HepG2 (cell line): ENCODE results near the gene ADAM15. TPM values are rescaled to one million over a fixed set of nuclear protein-coding genes. Genes with fewer than 3 reads are reported as not detected.

Source experiments
- ATAD3A ChIP-seq: sonication (generic); formaldehyde crosslinking; IDR thresholded peaks from 2 replicates; pipeline ENCODE4 v1.4.0; 2020; ENCODE audit warnings: missing genetic modification reagents
- BCL6 ChIP-seq: IDR thresholded peaks from 2 replicates; pipeline ENCODE4 v1.6.1; 2016; ENCODE audit warnings: missing genetic modification reagents, missing compliant biosample characterization
- BRCA1 ChIP-seq: sonication (generic); formaldehyde crosslinking; IDR thresholded peaks from 2 replicates; pipeline ENCODE4 v1.4.0; 2020; ENCODE audit warnings: missing genetic modification reagents
- FOXK2 ChIP-seq: fragments of 450-650 bp; IDR thresholded peaks from 2 replicates; pipeline ENCODE4 v1.6.1; 2016
- FOXP1 ChIP-seq, 2 experiments: fragments of 450-650 bp in 1 of 2; IDR thresholded peaks; 2 replicates each; pipeline ENCODE4 v1.6.1; 2017 to 2018; ENCODE audit warnings: antibody characterized with exemption in 1 of 2
- HMG20B ChIP-seq: conservative IDR thresholded peaks from 2 replicates; pipeline ENCODE4 v1.6.1; 2016; ENCODE audit warnings: missing genetic modification reagents, missing compliant biosample characterization
- JUNB ChIP-seq: sonication (generic); formaldehyde crosslinking; IDR thresholded peaks from 2 replicates; pipeline ENCODE4 v1.8.0; 2022; ENCODE audit warnings: missing genetic modification reagents, mild to moderate bottlenecking, borderline replicate concordance
- KAT7 ChIP-seq: IDR thresholded peaks from 2 replicates; pipeline ENCODE4 v1.6.1; 2018; ENCODE audit warnings: borderline replicate concordance, missing compliant biosample characterization
- KDM4B ChIP-seq: sonication (generic); formaldehyde crosslinking; IDR thresholded peaks from 2 replicates; pipeline ENCODE4 v1.4.0; 2020; ENCODE audit warnings: missing genetic modification reagents
- MAFG ChIP-seq: sonication (generic); formaldehyde crosslinking; IDR thresholded peaks from 2 replicates; pipeline ENCODE4 v1.5.1; 2020; ENCODE audit warnings: mild to moderate bottlenecking, missing genetic modification reagents
- MNT ChIP-seq: fragments of 450-650 bp; IDR thresholded peaks from 2 replicates; pipeline ENCODE4 v1.6.1; 2016
- NFKBIZ ChIP-seq: IDR thresholded peaks from 2 replicates; pipeline ENCODE4 v1.6.1; 2018; ENCODE audit warnings: missing genetic modification reagents, missing compliant biosample characterization
- NR2F2 ChIP-seq: IDR thresholded peaks from 2 replicates; pipeline ENCODE4 v1.6.1; 2012; ENCODE audit warnings: low read depth, inconsistent platforms, borderline replicate concordance
- NR3C1 ChIP-seq: sonication (generic); formaldehyde crosslinking; IDR thresholded peaks from 2 replicates; pipeline ENCODE4 v1.4.0; 2020; ENCODE audit warnings: missing genetic modification reagents
- RAD51 ChIP-seq: fragments of 450-650 bp; IDR thresholded peaks from 2 replicates; pipeline ENCODE4 v1.6.1; 2016; ENCODE audit warnings: borderline replicate concordance
- RFX5 ChIP-seq: IDR thresholded peaks from 2 replicates; pipeline ENCODE4 v1.6.1; 2011; ENCODE audit warnings: low read depth, low read length, improper control_type of control experiment
- SCMH1 ChIP-seq: sonication (generic); formaldehyde crosslinking; IDR thresholded peaks from 2 replicates; pipeline ENCODE4 v1.9.0; 2021; ENCODE audit warnings: missing genetic modification reagents, mild to moderate bottlenecking, borderline replicate concordance
- SRSF1 ChIP-seq: fragments of 200-400 bp; formaldehyde crosslinking; optimal IDR thresholded peaks from 2 replicates; pipeline ENCODE3; 2017; ENCODE audit warnings: mild to moderate bottlenecking, low read depth, low read length, moderate library complexity
- THAP8 ChIP-seq: sonication (generic); formaldehyde crosslinking; IDR thresholded peaks from 2 replicates; pipeline ENCODE4 v1.5.1; 2020; ENCODE audit warnings: missing genetic modification reagents, mild to moderate bottlenecking, borderline replicate concordance
- TSC22D2 ChIP-seq: sonication (generic); formaldehyde crosslinking; IDR thresholded peaks from 2 replicates; pipeline ENCODE4 v1.5.1; 2020; ENCODE audit warnings: missing genetic modification reagents, mild to moderate bottlenecking, borderline replicate concordance
- ZBTB3 ChIP-seq: sonication (generic); formaldehyde crosslinking; IDR thresholded peaks from 2 replicates; pipeline ENCODE4 v1.4.0; 2020; ENCODE audit warnings: low read depth, mild to moderate bottlenecking, moderate library complexity, missing genetic modification reagents, borderline replicate concordance
- ZBTB7A ChIP-seq: sonication (generic); formaldehyde crosslinking; IDR thresholded peaks from 2 replicates; pipeline ENCODE4 v1.8.0; 2022; ENCODE audit warnings: mild to moderate bottlenecking, missing genetic modification reagents
- ZBTB7B ChIP-seq: sonication (generic); formaldehyde crosslinking; IDR thresholded peaks from 2 replicates; pipeline ENCODE4 v1.4.0; 2020; ENCODE audit warnings: missing genetic modification reagents
- ZFP36 ChIP-seq: fragments of 150-350 bp; IDR thresholded peaks from 2 replicates; pipeline ENCODE4 v1.6.1; 2018; ENCODE audit warnings: borderline replicate concordance, low read length, low read depth; ENCODE audit not compliant: partially characterized antibody
- ZNF138 ChIP-seq: sonication (generic); formaldehyde crosslinking; IDR thresholded peaks from 2 replicates; pipeline ENCODE4 v1.5.0; 2020; ENCODE audit warnings: mild to moderate bottlenecking, low read depth, missing genetic modification reagents
- ZNF232 ChIP-seq: sonication (generic); formaldehyde crosslinking; IDR thresholded peaks from 2 replicates; pipeline ENCODE4 v1.4.0; 2020; ENCODE audit warnings: missing genetic modification reagents, borderline replicate concordance
- ZNF24 ChIP-seq: fragments of 450-650 bp; IDR thresholded peaks from 2 replicates; pipeline ENCODE4 v1.6.1; 2017; ENCODE audit warnings: antibody characterized with exemption, mild to moderate bottlenecking
- ZNF451 ChIP-seq: sonication (generic); formaldehyde crosslinking; IDR thresholded peaks from 2 replicates; pipeline ENCODE4 v1.5.0; 2020; ENCODE audit warnings: mild to moderate bottlenecking, missing genetic modification reagents
- ZNF558 ChIP-seq: sonication (generic); formaldehyde crosslinking; IDR thresholded peaks from 2 replicates; pipeline ENCODE4 v1.9.0; 2022; ENCODE audit warnings: mild to moderate bottlenecking, missing genetic modification reagents, borderline replicate concordance
- ZNF576 ChIP-seq: sonication (generic); formaldehyde crosslinking; IDR thresholded peaks from 2 replicates; pipeline ENCODE4 v1.4.0; 2020; ENCODE audit warnings: mild to moderate bottlenecking, missing genetic modification reagents
- ZNF790 ChIP-seq: sonication (generic); formaldehyde crosslinking; IDR thresholded peaks from 2 replicates; pipeline ENCODE4 v1.8.0; 2022; ENCODE audit warnings: missing genetic modification reagents, mild to moderate bottlenecking, borderline replicate concordance
- polyA plus RNA-seq, 8 experiments: library from polyadenylated mRNA; depleted of rRNA in 3 of 8; stranded (reverse) in 7 of 8; unstranded in 1 of 8; fragments of >200 nt; fragmentation: Illumina TruSeq in 4 of 8; extraction: Trizol in 4 of 8; gene quantifications; 2 replicates each; pipeline versions ENCODE4 v1.2.1 to v1.2.3, GENCODE V29; 2011 to 2016; ENCODE audit warnings: low read depth in 4 of 8, missing spikeins in 1 of 8, mixed read lengths in 1 of 8; ENCODE audit not compliant: insufficient read depth in 1 of 8
- total RNA-seq, 5 experiments: library from RNA; depleted of rRNA; stranded (reverse); fragments of >200 nt; fragmentation: Illumina TruSeq; extraction: Trizol; gene quantifications; 2 replicates each; pipeline ENCODE4 v1.2.3, GENCODE V29; 2016; ENCODE audit warnings: low read depth in 1 of 5

Gene ADAM15
- total and polyA plus RNA-seq, 2 of the 13 experiments (the other 11 are each of a cell fraction or from before 2014, with no cell fraction given) = 17.9 to 25.6 TPM

GRCh38 chr1:155080312-155081228 lies 29.5 kb downstream of the ADAM15 start (continued):
- TF ChIP-seq RAD51 = peak; percentile 46
- no peak for TF ChIP-seq ZNF790 (CRISPR knock-in tag)
- 0 out of 2 replicates have a peak, but pooled peaks have one; percentile 24 for TF ChIP-seq KDM4B (CRISPR knock-in tag)
- TF ChIP-seq FOXP1 (IDR thresholded peaks at IDR 0.05) = no peak
- no peak for TF ChIP-seq FOXP1 (CRISPR knock-in tag; IDR thresholded peaks at IDR 0.05)
- TF ChIP-seq ZNF558 (CRISPR knock-in tag) = no peak
- TF ChIP-seq ZNF576 (CRISPR knock-in tag) = no peak
- TF ChIP-seq BRCA1 (CRISPR knock-in tag) = no peak
- TF ChIP-seq FOXK2 = no peak
- TF ChIP-seq ZNF24 = no peak
- TF ChIP-seq SCMH1 (CRISPR knock-in tag) = no peak
- no peak for TF ChIP-seq ATAD3A (CRISPR knock-in tag)
- no peak for TF ChIP-seq MAFG (CRISPR knock-in tag)
- no peak for TF ChIP-seq NR2F2
- peak; percentile 97 for TF ChIP-seq ZBTB7A
- no peak for TF ChIP-seq NFKBIZ (CRISPR knock-in tag)
- TF ChIP-seq TSC22D2 (CRISPR knock-in tag) = no peak
- TF ChIP-seq ZFP36 = no peak
- peak; percentile 95 for TF ChIP-seq THAP8 (CRISPR knock-in tag)
- no peak for TF ChIP-seq JUNB (CRISPR knock-in tag)
- no peak for TF ChIP-seq ZBTB3 (CRISPR knock-in tag)
- no peak for TF ChIP-seq ZBTB7B
- no peak for TF ChIP-seq BCL6 (CRISPR knock-in tag)
- TF ChIP-seq KAT7 = no peak
- no peak for TF ChIP-seq HMG20B (CRISPR knock-in tag)
- no peak for TF ChIP-seq ZNF138 (CRISPR knock-in tag)
- no peak for TF ChIP-seq ZNF232 (CRISPR knock-in tag)
- no peak for TF ChIP-seq ZNF451 (CRISPR knock-in tag)
- TF ChIP-seq MNT = peak; percentile 80
- TF ChIP-seq RFX5 = no peak
- TF ChIP-seq SRSF1 = no peak
- TF ChIP-seq NR3C1 (CRISPR knock-in tag) = no peak
